HG03064 (cell line): ENCODE results near the gene KCNQ1OT1.

Experiments
- ATAC-seq: cut with Tn5 transposase; IDR thresholded peaks from one replicate; pipeline ENCODE4 v1.9.1; 2021; ENCODE audit warnings: low read depth; ENCODE audit not compliant: unreplicated experiment

Gene KCNQ1OT1

GRCh38 chr11:2704356-2704755, 4.6 kb upstream of the KCNQ1OT1 start:
- no peak for ATAC-seq

- ATAC-seq, result no peak
These were observed 3.8 kb upstream of the KCNQ1OT1 start for GRCh38 chr11:2703363-2704141.

DNA sequence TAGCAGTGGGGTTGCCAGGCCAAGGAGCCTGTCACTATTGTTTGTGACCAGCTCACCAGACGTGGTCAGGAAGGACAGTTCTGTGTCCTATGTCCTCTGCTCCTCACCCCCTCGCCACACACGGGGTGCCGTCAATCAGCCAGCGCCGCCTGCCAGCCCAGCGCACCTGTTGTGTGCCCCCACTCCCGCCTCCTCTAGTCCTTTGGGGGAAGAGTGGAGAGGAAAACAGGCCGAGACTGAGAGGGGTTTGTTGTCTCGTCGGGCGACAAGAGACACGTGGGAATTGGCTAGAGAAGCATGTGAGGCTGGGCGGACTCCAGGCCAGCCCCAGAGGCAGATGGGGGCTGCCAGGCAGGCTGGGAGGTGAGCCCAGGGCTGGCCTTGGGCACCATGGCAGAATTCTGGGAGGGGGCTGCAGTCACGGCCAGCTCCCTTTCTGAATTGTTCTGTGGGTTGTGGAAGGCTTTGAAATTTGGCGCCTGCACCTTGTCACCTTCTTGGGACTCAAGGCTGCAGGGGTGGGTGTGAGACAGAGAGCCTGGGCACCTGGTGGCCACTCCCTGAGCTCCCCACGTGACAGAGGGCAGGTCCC, 3.1 kb upstream of the KCNQ1OT1 start:
- no peak for ATAC-seq

GRCh38 chr11:2701898-2702434, 2.2 kb upstream of the KCNQ1OT1 start:
- no peak for ATAC-seq

DNA sequence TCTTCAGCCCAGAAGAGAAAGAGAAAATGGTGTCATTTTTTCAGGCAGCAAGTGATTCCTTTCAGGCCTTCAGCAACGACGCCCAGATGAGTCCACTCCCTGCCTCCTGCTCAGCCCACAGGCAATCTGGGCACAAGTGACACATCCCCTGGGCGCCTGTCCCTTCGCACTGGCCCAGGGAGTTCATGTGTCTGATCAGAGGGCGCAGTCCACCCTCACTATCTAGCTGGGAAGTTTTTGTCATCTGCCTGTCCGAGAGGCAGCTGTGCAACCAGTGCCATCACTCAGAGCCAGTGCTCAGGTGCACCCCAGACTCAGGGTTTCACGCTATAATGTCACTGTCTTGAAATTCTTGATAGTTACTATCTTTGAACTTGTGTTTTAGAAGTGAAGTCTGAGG, 1.4 kb upstream of the KCNQ1OT1 start:
- ATAC-seq, result no peak

DNA sequence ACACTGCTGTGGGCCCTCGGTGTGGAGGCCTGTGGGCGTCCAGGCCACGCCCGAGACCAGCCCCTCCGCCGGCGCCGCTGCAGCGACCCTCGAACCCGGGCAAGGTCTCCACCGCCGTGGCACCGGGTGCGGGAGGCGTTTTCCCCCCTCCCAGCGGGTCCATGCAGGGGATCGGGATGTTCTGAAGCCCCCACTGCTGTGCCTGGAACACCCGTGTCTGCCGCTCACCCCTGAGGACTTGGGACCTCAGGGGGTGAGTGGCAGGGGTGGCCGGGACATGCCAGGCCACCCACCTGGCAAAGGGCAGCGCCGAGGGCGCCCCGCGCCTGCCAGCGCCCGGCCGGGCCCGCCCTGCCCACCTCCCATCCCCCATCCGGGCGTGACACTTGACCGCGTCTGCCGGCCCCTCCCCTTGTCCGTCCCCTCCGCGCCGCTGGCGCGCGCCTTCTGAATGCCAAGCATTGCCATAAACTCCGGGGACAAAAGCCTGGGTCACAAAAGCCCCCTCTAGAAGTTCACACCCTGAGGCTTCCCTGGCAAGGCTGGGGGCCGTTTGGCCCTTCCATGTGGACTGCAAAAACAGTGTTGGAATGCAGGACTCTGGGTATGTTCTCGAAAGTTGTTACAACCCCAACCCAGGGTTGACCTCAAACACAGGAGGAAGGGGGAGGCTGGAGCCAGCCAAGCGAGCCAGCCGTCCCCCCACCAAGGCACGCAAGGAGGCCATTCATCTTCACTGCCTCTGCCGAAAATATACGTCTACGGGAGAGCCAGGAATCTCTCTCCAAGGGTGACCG, 819 bp upstream of the KCNQ1OT1 start:
- ATAC-seq, result no peak

GRCh38 chr11:2699185-2699530, 636 bp downstream of the KCNQ1OT1 start:
- ATAC-seq, result no peak

DNA sequence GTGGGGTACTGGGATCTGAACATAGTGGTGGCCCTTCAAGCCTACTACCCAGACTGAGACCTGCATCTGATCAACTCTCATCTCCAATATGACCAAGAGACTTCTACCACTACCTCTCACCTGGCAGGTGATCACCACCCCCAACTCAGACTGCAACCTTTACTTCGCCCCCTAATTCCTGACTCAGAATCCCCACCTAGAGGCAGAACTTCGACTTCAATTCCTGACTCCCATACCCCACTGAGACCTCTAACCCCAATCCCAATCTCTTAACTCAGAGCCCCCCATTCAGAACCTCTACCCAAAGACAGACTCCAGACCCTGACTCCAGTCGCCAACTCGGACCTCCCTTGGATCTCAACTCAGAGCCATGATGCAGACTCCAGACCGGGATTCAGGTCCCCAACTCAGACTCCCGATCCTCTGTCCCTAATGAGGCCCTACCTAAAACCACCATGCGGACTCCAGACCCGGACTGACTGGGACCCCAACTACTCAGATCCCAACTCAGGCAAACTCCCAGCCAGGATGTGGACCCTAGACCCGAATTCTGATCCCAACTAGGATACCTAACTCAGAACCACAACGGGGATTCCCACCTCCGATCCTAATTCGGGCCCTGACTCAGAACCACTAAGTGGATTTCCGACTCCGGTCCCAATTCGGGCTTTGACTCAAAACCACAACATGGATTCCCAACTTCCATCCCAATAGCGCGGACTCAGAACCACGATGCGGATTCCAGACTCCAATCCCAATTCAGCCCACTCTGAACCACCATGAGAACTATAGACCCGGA, 1.2 kb downstream of the KCNQ1OT1 start:
- ATAC-seq, result no peak

GRCh38 chr11:2697866-2698265, 1.9 kb downstream of the KCNQ1OT1 start:
- no peak for ATAC-seq

GRCh38 chr11:2696455-2696854, 3.3 kb downstream of the KCNQ1OT1 start:
- ATAC-seq, result no peak

GRCh38 chr11:2694995-2695939, 4.5 kb downstream of the KCNQ1OT1 start:
- no peak for ATAC-seq

- ATAC-seq, result no peak
These were observed 5.3 kb downstream of the KCNQ1OT1 start for GRCh38 chr11:2694495-2694894.

GRCh38 chr11:2693271-2694261, 6.2 kb downstream of the KCNQ1OT1 start:
- ATAC-seq, result no peak

DNA sequence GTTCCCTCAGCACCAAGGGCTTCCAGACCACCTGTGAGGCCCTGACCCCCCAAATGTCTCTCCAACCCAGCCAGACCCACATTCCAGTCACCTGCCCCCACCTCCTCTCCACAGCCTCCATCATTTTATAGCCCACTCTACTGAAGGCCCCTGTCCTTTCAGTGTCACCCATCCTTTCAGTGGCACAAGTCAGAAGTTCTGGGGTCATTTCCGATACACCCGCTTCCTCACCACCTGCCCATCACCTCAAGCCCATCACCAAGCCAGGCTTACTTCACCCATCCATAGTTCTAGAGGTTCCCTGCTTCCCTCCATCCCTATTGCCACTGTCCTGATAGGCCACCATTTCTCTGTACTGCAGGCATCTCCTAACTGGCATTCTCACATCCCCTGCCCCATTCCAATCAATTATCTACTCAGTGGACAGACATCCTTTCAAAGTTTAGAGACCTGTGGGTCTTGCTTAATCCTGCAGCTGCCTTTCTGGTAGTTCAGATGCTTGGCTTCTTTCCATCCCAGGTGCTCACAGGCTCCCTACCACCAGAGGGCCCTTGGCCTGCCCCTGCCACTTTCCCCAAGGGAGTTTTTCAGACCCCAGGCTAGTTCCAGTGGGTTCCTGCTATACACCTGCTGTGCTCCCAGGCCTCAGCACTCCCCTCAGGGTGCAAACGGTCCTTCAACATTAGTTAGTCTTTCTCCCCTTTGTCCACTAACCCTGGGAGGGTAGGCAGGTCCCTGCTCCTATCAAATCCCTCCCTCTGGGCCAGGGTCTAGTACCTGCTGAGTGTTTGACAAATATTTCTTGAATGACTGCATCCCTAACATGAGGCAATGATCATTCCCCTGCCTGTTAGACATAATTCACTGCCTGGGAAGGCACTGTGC, 7.6 kb downstream of the KCNQ1OT1 start:
- no peak for ATAC-seq

DNA sequence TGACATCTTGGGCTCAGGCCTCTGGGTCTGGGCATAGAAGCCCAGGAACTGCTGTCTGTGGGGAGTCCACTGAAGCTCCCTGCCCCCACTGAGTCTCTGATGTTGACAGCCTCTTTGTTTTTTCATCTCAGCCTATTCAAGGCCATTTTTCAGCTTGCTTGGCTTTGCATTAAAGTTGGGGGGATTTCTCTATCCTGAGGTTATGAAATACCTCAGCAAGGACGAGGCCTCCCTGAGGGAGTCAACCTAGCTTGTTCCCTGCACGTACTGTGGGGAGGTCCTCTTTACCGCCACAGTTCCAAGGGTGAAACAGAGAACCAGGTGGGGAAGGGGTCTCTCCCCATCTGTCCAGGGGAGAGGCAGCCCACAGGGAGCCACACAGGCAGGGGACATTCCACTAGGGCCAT, 8.4 kb downstream of the KCNQ1OT1 start:
- ATAC-seq, result no peak

GRCh38 chr11:2690596-2691354, 9.0 kb downstream of the KCNQ1OT1 start:
- ATAC-seq, result no peak
